Measurements from ENCODE around the gene XYLT1.
"Not testable (repeated sequence)": the region's sequence is repeated elsewhere in the genome, so short reads cannot be mapped to it uniquely, and the experiment has no call there.

The XYLT1 gene

GRCh38 chr16:17482341-17482740, 11.6 kb upstream of the XYLT1 start:
- DNase-seq = not testable (repeated sequence)

- DNase-seq = no peak
These were observed 11.0 kb upstream of the XYLT1 start for GRCh38 chr16:17481736-17482135.

DNA sequence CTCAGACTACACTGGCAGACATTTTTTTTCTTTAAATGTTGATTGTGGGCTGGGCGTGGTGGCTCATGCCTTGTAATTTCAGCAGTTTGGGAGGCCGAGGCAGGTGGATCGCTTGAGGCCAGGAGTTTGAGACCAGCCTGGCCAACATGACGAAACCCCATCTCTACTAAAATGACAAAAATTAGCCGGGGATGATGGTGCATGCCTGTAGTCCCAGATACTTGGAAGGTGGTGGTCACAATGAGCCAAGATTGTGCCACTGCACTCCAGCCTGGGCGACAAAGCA, 6.4 kb upstream of the XYLT1 start:
- not testable (repeated sequence) for DNase-seq

GRCh38 chr16:17476414-17477259, 5.9 kb upstream of the XYLT1 start:
- no peak for DNase-seq

DNA sequence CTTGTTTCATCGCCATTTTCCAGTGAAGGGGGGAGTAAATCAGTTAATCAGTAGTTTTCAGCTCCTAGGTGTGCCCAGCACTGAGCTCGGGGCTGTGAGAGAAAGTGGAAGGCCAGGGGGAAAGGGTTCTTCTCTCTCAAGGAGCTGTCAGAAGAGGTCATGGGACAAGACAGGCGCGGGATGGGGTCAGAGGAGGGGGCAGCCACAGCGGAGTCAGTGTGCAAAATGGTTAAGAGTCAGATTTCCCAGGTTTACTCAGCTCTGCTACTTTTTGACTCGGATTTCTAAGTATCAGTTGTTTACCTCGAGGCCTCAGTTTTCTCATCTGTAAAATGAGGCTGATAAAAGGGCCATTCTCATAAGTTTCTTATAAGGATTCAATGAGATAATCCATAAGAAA, 4.3 kb upstream of the XYLT1 start:
- DNase-seq = no peak

- no peak for DNase-seq
These were observed 3.8 kb upstream of the XYLT1 start for GRCh38 chr16:17474572-17474971.

DNA sequence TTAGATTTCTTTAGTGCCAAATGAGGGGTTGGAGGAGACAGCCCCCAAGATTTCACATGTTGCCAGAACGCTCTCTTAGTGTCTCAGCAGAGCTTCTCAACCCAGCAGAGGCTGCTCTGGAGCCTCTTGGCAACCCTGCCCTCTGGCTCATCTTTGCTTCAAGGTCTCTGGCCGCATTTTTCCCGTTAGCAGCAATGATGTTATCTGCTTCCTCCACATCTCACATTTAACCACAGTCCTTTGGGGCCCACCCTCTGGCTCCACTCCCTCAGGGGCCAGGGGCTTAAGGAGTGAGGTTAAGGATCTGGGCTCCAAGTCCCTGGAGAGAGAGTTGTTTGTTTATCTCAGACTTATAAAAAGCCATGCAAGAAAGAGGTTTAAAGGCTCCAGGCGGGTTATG, 3.3 kb upstream of the XYLT1 start:
- DNase-seq = no peak

DNA sequence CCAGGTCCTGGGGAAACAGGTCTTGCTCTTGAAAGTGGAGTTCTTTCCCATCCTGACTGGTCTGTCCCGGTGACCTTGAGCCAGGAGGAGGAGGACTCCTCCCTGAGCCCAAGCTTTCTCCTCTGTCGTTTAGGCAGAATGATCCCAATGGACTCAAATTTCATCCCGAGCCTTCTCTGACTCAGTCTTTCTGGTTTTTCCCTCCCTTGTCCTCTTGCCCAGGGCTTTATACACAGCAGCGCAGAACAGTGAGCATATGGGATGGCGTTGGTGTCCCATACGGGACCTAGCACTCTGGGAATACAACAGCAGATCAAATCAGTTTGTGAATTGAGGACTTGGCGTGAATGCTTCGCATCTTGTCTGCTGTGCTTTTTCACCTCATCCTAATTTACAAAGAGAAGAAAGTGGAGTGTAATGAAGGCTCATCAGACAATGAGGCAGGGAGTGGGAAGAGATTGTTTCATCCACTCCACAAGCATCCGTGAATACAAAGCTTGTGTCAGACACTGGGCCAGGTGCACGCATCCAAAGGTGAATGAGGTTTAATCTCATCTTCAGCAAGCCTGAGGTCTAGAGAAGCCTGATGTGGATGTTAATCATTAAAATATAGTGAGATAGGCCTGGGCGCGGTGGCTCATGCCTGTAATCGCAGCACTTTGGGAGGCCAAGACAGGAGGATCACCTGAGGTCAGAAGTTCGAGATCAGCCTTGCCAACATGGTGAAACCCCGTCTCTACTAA, 1.1 kb upstream of the XYLT1 start:
- no peak for DNase-seq

GRCh38 chr16:17470182-17470907, 415 bp downstream of the XYLT1 start:
- DNase-seq = no peak

GRCh38 chr16:17469741-17470181, 999 bp downstream of the XYLT1 start:
- no peak for DNase-seq

DNA sequence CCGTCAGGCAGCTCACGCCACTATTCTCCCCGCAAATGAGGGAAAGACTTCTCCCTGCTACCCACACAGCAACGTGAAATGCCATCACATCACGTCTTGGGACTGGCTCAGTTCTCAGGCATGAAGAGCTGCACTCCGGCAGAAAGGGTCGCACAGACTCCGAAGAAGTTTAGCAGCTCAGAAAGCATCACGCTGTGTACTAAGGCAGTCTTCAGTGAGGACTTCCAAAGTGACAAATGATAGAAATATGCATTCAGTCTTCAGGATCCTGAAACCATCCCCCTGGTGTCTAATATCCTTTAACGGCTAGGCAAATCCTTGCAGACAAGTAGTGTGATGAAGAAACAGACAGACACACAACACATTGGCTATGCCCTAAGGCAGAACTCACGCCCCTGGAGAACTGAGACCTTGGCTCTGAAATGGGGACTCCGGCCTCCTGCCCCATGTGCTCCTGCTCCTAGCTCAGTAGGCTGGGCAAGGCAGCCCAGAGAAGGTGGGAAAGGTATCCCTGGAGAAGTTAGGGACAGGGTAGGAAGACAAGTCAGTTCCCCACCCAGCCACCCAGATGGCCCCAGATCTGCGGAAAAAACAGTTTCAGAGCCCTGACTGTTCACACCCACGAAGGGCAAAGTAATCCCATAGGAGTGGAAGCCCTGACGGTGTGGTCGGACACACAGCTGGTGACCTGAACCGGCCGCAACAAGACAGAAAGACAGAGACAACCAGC, 1.6 kb downstream of the XYLT1 start:
- no peak for DNase-seq

GRCh38 chr16:17468611-17469010, 2.1 kb downstream of the XYLT1 start:
- DNase-seq = no peak

DNA sequence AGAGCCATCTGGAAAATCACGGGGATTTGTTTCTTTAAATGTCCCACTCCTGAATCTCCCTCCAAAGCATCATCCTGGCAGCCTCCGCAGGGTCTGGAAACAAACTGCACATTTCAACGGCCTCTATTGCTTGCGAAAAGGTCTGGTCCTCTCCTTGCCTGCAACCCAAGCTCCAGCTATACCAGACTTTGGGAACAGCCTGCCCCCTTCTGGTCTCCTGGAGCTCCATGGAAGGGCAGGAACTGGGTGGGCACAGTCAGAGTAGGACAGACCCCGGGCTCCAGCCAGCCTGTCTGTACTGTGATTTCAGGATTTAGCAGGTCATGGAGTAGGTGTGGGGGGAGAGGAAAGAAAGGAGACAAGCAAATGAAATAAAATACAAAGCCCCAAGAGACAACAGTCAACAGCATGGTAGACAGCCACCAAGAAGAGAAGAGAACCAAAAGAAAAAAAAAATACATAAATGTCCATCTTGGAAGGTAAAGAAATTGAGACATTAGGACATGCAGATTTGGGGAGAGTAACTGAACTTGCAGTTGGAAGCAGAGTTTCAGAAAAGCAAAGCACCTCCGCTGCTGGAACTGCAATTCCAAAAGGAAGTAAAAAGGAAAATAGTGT, 2.7 kb downstream of the XYLT1 start:
- no peak for DNase-seq

DNA sequence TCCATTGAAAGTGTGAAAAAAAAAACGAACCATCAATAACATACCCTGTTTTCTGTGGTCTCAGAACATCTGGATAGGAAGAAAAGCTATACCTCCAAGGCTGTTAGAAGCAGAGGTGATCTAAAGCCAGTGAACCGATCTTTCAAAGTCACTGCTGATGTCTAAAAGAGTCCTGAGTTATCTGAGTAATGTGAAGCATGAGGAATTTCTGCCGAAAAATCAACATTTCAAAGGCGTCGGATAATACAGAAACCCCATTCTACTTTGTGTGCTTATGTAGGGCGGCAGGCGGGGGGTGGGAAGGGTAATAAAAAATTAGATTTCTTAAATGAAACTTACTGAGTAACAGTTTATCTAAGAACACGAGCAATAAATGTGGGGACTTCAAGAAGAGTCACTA, 3.9 kb downstream of the XYLT1 start:
- no peak for DNase-seq

DNA sequence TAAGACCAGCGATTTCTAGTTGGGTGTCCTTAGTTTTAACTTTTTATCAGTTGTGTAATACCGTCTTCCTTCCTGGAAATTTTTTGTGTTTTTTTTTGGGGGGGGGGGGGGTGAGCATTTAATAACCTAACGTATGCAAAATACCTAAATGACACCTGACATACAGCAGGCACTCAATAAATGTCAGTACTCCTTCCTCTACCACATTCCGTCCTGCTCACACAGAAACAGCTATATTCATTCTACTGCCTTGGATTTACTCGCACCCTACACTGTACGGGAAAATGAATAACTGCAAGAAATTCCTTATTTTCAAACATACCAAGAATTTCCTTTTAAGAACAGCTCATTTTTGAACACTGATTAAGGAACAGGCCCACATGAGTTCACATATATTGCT, 5.3 kb downstream of the XYLT1 start:
- no peak for DNase-seq

DNA sequence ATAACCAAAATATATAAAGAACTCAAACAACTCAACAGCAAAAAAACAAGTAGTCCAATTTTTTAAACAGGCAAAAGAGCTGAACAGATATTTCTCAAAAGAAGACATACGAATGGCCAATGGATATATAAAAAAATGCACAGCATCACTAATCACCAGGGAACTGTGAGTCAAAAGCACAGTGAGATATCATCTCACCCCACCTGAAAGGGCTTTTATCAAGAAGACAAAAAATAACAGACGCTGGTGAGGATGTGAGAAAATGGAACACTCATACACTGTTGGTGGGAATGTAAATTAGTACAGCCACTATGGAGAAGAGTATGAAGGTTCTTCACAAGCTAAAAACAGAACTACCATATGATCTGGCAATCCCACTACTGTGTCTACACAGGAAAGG, 7.4 kb downstream of the XYLT1 start:
- DNase-seq = no peak

DNA sequence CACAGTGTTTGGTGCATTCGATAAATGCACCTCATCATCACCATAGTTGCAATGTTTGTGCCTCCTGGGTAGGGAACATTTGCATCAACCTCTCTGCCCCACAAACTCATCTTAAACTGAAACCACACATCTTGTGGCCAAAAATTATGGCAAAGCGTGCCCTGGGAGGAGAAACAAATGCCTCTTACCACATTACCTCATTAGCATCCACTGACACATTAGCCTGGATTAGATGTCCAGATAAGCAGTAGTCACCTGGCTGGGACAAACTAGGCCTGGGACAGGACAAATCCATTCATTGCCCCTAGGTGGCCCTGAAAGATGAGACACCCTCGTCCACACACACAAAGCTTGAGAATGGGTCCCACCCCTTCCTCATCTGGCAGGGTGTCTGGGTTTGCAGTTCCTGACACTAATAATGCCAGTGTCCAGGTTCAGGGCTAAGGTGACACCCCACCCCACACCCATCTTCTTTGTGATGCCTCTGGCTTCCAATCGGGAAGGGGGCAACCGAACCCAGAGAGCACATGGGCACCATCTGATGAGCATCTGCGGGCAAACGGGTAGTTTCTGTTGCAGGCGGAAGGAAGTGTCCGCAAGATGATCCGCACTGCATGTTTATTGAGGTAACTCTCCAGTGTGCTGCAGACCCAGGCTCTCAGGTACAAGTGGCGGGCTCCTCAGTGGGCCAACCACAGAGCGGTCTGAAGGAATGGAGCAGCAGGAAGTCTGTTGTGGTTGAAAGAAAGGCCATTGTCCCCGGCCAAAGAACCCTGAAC, 8.6 kb downstream of the XYLT1 start:
- DNase-seq = no peak

GRCh38 chr16:17460890-17461289, 9.9 kb downstream of the XYLT1 start:
- DNase-seq = no peak

- DNase-seq = no peak
These were observed 10.7 kb downstream of the XYLT1 start for GRCh38 chr16:17459903-17460521.

DNA sequence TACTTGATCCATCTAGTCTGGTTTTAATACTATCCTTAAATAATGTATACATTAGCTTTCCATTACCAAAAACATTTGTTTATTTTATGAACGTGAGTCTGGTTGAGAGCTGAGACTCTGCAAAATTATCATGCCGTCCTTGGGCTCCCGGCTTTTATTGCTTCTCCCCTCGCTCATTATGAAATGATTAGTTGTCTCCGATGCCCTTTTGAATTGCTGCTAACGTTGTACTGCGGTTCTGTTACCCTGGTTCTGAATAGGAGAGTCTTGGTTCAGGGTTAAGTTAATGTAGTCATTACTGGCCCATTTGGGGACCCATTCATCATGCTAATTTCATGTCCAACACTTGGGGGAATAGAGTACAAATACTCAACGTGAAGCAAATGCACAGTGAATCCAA, 12.8 kb downstream of the XYLT1 start:
- DNase-seq = no peak

DNA sequence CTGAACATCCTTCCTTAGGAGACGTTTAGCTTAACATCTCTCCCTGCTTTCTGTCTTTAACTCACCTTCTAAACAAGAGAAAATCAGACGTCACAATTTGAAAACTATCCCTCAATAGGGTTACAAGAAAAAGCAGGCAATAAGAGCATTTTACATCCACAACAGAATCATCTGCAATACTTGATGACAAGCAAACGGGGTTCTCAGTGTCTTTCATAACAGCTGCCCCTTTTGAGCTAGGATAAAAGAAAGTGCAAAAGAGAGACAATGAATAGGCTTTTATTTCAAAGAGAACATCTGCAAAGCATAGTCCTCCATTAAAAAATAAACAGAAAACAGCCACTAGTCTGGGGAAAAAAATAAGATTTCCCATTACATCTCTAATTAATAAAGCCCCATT, 13.2 kb downstream of the XYLT1 start:
- DNase-seq = no peak
